SU-DHL-6 (cell line): ENCODE data around the gene SOD1.

Experiments used
- H2AFZ ChIP-seq: fragments of 200-600 bp; sonication (generic); 2 replicates; pipeline ENCODE4 v1.6.1; 2014; ENCODE audit warnings: low read depth, mild to moderate bottlenecking, moderate library complexity, mixed read lengths, antibody characterized with exemption, low read length; ENCODE audit not compliant: severe bottlenecking
- H3F3A ChIP-seq: fragments of 200-600 bp; shearing (Covaris generic); 2 replicates; pipeline ENCODE4 v1.6.0; 2016; ENCODE audit warnings: antibody characterized with exemption, mild to moderate bottlenecking; ENCODE audit not compliant: insufficient read depth
- H3K27ac ChIP-seq: fragments of 200-600 bp; sonication (generic); 2 replicates; pipeline ENCODE4 v1.5.1; 2016; ENCODE audit warnings: low read depth, mild to moderate bottlenecking, low read length, moderate library complexity, mixed read lengths
- H3K27me3 ChIP-seq: fragments of 200-600 bp; sonication (generic), shearing (Covaris generic); 2 replicates; pipeline ENCODE4 v1.6.0; 2014; ENCODE audit warnings: mild to moderate bottlenecking, low read length
- H3K36me3 ChIP-seq: fragments of 200-600 bp; sonication (generic); 2 replicates; pipeline ENCODE4 v1.6.1; 2014; ENCODE audit warnings: mild to moderate bottlenecking, low read length, mixed read lengths
- H3K4me2 ChIP-seq: fragments of 300-600, 200-600 bp; shearing (Covaris generic), sonication (generic); 2 replicates; pipeline ENCODE4 v1.6.0; 2014; ENCODE audit warnings: low read length, low read depth, mild to moderate bottlenecking; ENCODE audit not compliant: poor library complexity, severe bottlenecking
- H3K4me3 ChIP-seq: fragments of 200-600 bp; sonication (generic); 2 replicates; pipeline ENCODE4 v1.5.1; 2014; ENCODE audit warnings: antibody characterized with exemption, low read length, mild to moderate bottlenecking, mixed read lengths; ENCODE audit not compliant: insufficient read depth, poor library complexity, severe bottlenecking
- H3K79me2 ChIP-seq: fragments of 200-600 bp; sonication (generic); 2 replicates; pipeline ENCODE4 v1.6.1; 2014; ENCODE audit warnings: mild to moderate bottlenecking, low read length, moderate library complexity; ENCODE audit not compliant: insufficient read depth
- H3K9ac ChIP-seq: fragments of 200-600 bp; sonication (generic); 2 replicates; pipeline ENCODE4 v1.7.0; 2014; ENCODE audit warnings: mild to moderate bottlenecking, low read length
- H3K9me2 ChIP-seq: fragments of 200-600 bp; sonication (generic); replicated peaks from 2 replicates; pipeline ENCODE4 v1.6.1; 2014; ENCODE audit warnings: low read length; ENCODE audit not compliant: insufficient read depth
- H3K9me3 ChIP-seq: fragments of 200-600 bp; sonication (generic); 2 replicates; pipeline ENCODE4 v1.6.1; 2014; ENCODE audit warnings: low read length, mixed read lengths; ENCODE audit not compliant: insufficient read depth
- H4K20me1 ChIP-seq: fragments of 200-600 bp; sonication (generic); 2 replicates; pipeline ENCODE4 v1.6.1; 2014; ENCODE audit warnings: low read depth, mild to moderate bottlenecking, antibody characterized with exemption, low read length, moderate library complexity, mixed read lengths
- EZH2phosphoT487 ChIP-seq: fragments of 200-600 bp; sonication (generic), shearing (Covaris generic); conservative IDR thresholded peaks from 2 replicates; pipeline ENCODE4 v1.6.1; 2018; ENCODE audit warnings: mild to moderate bottlenecking, antibody characterized with exemption, low read length, moderate library complexity, mixed read lengths
- TF ChIP-seq, protein P1 (sequence below): fragments of 200-600 bp; sonication (generic); IDR thresholded peaks from one replicate; pipeline ENCODE4 v1.5.1; 2017; ENCODE audit warnings: antibody characterized with exemption, mild to moderate bottlenecking, low read length, moderate library complexity; ENCODE audit not compliant: insufficient read depth, poor library complexity, severe bottlenecking

SOD1 gene

DNA sequence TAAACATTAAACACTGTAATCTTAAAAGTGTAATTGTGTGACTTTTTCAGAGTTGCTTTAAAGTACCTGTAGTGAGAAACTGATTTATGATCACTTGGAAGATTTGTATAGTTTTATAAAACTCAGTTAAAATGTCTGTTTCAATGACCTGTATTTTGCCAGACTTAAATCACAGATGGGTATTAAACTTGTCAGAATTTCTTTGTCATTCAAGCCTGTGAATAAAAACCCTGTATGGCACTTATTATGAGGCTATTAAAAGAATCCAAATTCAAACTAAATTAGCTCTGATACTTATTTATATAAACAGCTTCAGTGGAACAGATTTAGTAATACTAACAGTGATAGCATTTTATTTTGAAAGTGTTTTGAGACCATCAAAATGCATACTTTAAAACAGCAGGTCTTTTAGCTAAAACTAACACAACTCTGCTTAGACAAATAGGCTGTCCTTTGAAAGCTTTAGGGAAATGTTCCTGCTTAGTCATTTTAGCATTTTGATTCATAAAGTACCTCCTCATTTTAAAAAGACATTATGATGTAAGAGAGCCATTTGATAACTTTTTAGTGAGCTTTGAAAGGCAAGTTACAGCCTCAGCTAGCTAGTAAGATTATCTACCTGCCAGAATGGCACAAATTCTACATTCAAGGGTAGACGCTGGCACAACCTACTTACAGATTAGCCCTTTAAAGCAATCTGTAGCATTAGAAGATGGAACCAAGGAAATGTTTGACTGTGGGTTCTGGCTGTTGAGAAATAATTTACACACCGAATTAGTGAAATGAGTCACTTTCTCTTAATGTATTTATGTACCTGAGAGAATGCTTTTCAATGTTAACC is 9.4 kb downstream of the SOD1 start:
- H3K27ac ChIP-seq, result peak overlapping the region; percentile 21; the same call in 1 of the 2 replicates
- no peak overlapping the region for H3K9ac ChIP-seq
- H3K36me3 ChIP-seq, result peaks cover 36% of the 10 kb centered on the region; the same call in 1 of the 2 replicates
- H4K20me1 ChIP-seq, result no peaks in the 10 kb centered on the region
- H3K9me2 ChIP-seq, result no peaks in the 10 kb centered on the region
- H3K4me2 ChIP-seq, result no peak overlapping the region
- no peak overlapping the region for H3K4me3 ChIP-seq
- peaks cover 14% of the 10 kb centered on the region for H3K79me2 ChIP-seq
- peaks cover 52% of the 10 kb centered on the region for H3F3A ChIP-seq
- H2AFZ ChIP-seq, result no peak overlapping the region
- H3K27me3 ChIP-seq, result no peaks in the 10 kb centered on the region
- H3K9me3 ChIP-seq, result no peaks in the 10 kb centered on the region
- no peak for TF ChIP-seq EZH2phosphoT487
- TF ChIP-seq, protein P1, sequence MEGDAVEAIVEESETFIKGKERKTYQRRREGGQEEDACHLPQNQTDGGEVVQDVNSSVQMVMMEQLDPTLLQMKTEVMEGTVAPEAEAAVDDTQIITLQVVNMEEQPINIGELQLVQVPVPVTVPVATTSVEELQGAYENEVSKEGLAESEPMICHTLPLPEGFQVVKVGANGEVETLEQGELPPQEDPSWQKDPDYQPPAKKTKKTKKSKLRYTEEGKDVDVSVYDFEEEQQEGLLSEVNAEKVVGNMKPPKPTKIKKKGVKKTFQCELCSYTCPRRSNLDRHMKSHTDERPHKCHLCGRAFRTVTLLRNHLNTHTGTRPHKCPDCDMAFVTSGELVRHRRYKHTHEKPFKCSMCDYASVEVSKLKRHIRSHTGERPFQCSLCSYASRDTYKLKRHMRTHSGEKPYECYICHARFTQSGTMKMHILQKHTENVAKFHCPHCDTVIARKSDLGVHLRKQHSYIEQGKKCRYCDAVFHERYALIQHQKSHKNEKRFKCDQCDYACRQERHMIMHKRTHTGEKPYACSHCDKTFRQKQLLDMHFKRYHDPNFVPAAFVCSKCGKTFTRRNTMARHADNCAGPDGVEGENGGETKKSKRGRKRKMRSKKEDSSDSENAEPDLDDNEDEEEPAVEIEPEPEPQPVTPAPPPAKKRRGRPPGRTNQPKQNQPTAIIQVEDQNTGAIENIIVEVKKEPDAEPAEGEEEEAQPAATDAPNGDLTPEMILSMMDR, result no peak

DNA sequence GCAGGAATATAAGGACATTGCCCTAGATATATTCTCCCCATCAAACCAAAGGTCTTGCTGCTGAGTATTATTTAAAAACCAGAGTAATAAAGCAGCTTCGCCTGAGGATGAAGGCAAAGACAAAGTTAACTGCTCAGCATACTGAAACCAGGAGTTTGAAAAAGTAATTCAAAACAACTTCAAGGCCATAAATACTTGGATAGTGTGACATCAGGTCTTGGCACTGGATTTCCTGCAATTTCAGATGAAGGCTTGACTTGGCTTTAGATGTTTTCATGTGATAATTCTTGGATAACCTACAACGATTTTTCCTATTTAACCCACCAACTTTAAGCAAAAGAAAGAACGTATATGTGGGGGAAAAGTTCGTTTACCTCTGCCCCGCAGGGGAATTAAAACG is 10.6 kb downstream of the SOD1 start:
- Histone ChIP-seq H3K9me2 (no peaks in the 10 kb centered on the region), H3K27me3 (no peaks in the 10 kb centered on the region), H3K4me2 (no peak overlapping the region), H3K9ac (no peak overlapping the region), H3K9me3 (no peaks in the 10 kb centered on the region), H3F3A (peaks cover 59% of the 10 kb centered on the region), H3K79me2 (peaks cover 5% of the 10 kb centered on the region; the same call in 1 of the 2 replicates), H2AFZ (no peak overlapping the region), H3K36me3 (peaks cover 36% of the 10 kb centered on the region; the same call in 1 of the 2 replicates), H3K4me3 (no peak overlapping the region), H4K20me1 (no peaks in the 10 kb centered on the region), H3K27ac (no peak overlapping the region)
- TF ChIP-seq EZH2phosphoT487, result no peak
- TF ChIP-seq, protein P1, result no peak

DNA sequence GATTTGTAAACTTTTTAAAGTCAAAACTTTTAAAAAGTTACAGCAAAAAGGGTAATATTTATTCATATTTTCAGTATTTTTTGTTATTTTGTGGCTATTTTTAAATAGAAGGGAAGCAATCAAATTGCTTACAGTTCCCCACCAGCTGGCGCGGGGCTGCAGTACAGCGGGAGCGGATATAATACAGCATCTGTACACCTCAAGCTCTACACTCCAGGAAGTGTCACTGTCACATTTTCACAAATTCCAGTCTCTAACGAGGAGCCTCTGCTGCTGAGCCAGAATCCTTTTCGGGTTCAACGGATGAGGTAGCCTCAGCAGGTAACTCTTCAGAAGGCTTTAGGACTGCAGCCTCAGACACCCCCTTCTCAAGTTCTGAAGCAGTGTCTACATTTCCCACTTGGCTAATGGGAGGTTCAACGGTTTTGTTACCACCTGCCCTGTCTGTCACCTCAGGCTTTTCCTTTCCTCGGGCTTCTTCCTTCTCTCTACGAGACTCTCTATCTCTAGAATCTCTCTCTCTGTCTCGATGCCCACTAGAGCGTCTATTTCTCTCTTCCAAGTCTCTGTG is 11.7 kb downstream of the SOD1 start:
- Histone ChIP-seq H4K20me1 (no peaks in the 10 kb centered on the region), H3K79me2 (no peaks in the 10 kb centered on the region), H3K36me3 (peaks cover 34% of the 10 kb centered on the region; the same call in 1 of the 2 replicates), H3K27ac (0 out of 2 replicates have a peak overlapping the region, but pooled peaks have one; percentile 11), H3K9me3 (no peaks in the 10 kb centered on the region), H3K27me3 (no peaks in the 10 kb centered on the region), H3F3A (peaks cover 59% of the 10 kb centered on the region), H3K9ac (no peak overlapping the region), H3K9me2 (no peaks in the 10 kb centered on the region), H3K4me2 (no peak overlapping the region), H3K4me3 (no peak overlapping the region), H2AFZ (no peak overlapping the region)
- no peak for TF ChIP-seq EZH2phosphoT487
- TF ChIP-seq, protein P1, result no peak
